Gastroesophageal sphincter (tissue), 3 donors: ENCODE data around the gene CLASP1.

Source experiments
- EP300 ChIP-seq: sonication (generic); formaldehyde crosslinking; IDR thresholded peaks from one replicate; pipeline ENCODE4 v1.6.1; 2017; ENCODE audit warnings: antibody characterized with exemption, mild to moderate bottlenecking
- POLR2A ChIP-seq, 2 donors: fragments of 450-650 bp; IDR thresholded peaks; one replicate each; pipeline ENCODE4 v1.6.1; 2017; ENCODE audit warnings: antibody characterized with exemption in 2 of 2, mild to moderate bottlenecking in 2 of 2, moderate library complexity in 1 of 2
- TF ChIP-seq, protein P1 (sequence below), 4 experiments: fragments of 200-600 bp in 2 of 4; fragments of 450-650 bp in 2 of 4; sonication (generic) in 1 of 4; IDR thresholded peaks; one replicate each; pipeline ENCODE4 v1.5.1; 2017 to 2019; ENCODE audit warnings: antibody characterized with exemption in 4 of 4, mild to moderate bottlenecking in 2 of 4, moderate library complexity in 2 of 4

DNA sequence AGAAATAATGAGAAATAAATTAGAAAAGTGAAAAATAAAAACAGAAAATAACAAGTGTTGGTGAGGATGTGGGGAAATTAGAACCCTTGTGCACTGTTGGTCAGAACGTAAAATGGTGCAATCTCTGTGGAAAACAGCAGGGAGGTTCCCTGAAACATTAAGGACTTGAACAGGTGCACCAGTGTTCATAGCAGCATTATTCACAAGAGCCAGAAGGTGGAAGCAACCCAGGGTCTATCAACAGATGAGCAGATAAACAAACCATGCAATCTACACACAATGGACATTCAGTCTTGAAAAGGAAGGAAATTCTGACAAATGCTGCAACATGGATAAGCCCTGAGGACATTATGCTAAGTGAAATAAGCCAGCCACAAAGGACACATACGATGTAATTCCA, 306.1 kb downstream of the CLASP1 start:
- TF ChIP-seq POLR2A (IDR thresholded peaks at IDR 0.05) (no peak), EP300 (no peak)
- TF ChIP-seq, protein P1, sequence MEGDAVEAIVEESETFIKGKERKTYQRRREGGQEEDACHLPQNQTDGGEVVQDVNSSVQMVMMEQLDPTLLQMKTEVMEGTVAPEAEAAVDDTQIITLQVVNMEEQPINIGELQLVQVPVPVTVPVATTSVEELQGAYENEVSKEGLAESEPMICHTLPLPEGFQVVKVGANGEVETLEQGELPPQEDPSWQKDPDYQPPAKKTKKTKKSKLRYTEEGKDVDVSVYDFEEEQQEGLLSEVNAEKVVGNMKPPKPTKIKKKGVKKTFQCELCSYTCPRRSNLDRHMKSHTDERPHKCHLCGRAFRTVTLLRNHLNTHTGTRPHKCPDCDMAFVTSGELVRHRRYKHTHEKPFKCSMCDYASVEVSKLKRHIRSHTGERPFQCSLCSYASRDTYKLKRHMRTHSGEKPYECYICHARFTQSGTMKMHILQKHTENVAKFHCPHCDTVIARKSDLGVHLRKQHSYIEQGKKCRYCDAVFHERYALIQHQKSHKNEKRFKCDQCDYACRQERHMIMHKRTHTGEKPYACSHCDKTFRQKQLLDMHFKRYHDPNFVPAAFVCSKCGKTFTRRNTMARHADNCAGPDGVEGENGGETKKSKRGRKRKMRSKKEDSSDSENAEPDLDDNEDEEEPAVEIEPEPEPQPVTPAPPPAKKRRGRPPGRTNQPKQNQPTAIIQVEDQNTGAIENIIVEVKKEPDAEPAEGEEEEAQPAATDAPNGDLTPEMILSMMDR (IDR thresholded peaks at IDR 0.05), result no peak
